IMR-90 (cell line): ENCODE results near the gene CNTNAP1. TPM values are rescaled to one million over a fixed set of nuclear protein-coding genes. Genes with fewer than 3 reads are reported as not detected.

Experiments used
- CEBPB ChIP-seq: IDR thresholded peaks from 2 replicates; pipeline ENCODE4 v1.6.1; 2012; ENCODE audit warnings: low read depth, low read length, improper control_type of control experiment
- CTCF ChIP-seq: conservative IDR thresholded peaks from 2 replicates; pipeline ENCODE4 v1.5.1; 2012; ENCODE audit warnings: mild to moderate bottlenecking, low read depth, low read length, improper control_type of control experiment
- MAZ ChIP-seq: IDR thresholded peaks from 2 replicates; pipeline ENCODE4 v1.6.1; 2012; ENCODE audit warnings: low read depth, mild to moderate bottlenecking, low read length, improper control_type of control experiment, moderate library complexity, borderline replicate concordance
- NFE2L2 ChIP-seq: fragments of 150-350 bp; IDR thresholded peaks from 2 replicates; pipeline ENCODE4 v1.6.1; 2016; ENCODE audit warnings: low read depth, mild to moderate bottlenecking, low read length
- POLR2A ChIP-seq: IDR thresholded peaks from 2 replicates; pipeline ENCODE4 v1.6.1; 2012; ENCODE audit warnings: mild to moderate bottlenecking, low read depth, low read length
- SMC3 ChIP-seq: fragments of 150-350 bp; IDR thresholded peaks from 2 replicates; pipeline ENCODE4 v1.6.1; 2016; ENCODE audit warnings: low read depth, mild to moderate bottlenecking, antibody characterized with exemption, low read length, moderate library complexity
- polyA plus RNA-seq, 3 experiments: library from polyadenylated mRNA; depleted of rRNA; stranded (reverse); fragments of >200 nt; gene quantifications; 2 replicates each; pipeline ENCODE4 v1.2.3, GENCODE V29; 2012; ENCODE audit warnings: low replicate concordance in 1 of 3
- total RNA-seq: library from RNA; depleted of rRNA; stranded (reverse); fragments of >200 nt; gene quantifications from 2 replicates; pipeline ENCODE4 v1.2.3, GENCODE V29; 2012

CNTNAP1 gene
- total and polyA plus RNA-seq, 2 of the 4 experiments (the other 2 are of a cell fraction), result 12.2 to 72.2 TPM

GRCh38 chr17:42655528-42655927, 26.8 kb upstream of the CNTNAP1 start (continued):
- TF ChIP-seq CEBPB (no peak; the same call in 1 of the 2 replicates), POLR2A (no peak), MAZ (no peak), SMC3 (no peak), NFE2L2 (no peak), CTCF (no peak)
